SK-N-MC (cell line): ENCODE results near the gene BRD1.

ENCODE experiments used
- EZH2 ChIP-seq: fragments of 200-600 bp; sonication (generic); IDR thresholded peaks from one replicate; pipeline ENCODE4 v1.6.1; 2017; ENCODE audit warnings: antibody characterized with exemption
- POLR2AphosphoS5 ChIP-seq: IDR thresholded peaks from 2 replicates; pipeline ENCODE4 v1.6.1; 2012; ENCODE audit warnings: mild to moderate bottlenecking, low read depth, low read length, borderline replicate concordance

DNA sequence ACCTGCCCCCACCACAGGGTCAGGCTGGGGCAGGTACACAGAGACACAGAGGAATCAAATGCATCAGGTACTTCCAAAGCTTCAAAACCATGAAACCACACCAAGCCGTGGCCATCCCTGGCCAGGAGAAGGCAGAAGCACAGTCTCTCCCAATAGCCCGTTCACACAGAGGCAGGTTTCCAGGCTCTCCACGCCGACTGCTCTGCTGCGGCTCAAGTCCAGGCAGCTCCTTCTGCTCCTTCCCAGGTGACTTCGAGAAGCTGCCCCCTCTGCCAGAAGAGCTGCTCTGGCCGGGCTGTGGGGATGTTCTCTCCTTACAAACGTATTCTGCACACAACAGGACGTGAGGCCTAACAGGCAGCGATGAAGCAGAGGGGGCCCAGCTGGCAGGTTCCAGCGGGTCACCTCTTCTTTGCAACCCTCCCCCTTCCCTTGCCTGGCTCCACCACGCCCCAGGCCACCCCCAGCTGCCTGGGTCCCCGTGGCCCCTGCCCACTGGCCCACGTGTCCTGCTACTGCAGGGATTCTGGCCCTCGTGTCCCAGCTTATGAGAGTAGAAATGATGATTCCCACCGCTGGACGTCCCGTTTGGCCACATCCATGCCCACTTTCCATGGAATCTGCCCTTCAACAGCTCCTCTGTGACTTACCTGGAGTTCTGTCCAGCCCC is 26.1 kb downstream of the BRD1 start:
- TF ChIP-seq EZH2, result no peak
- TF ChIP-seq POLR2AphosphoS5, result no peak
